ENCODE results near the gene RGS17.
A peak's percentile ranks its signal among the peaks of the same experiment; 100 is the strongest.

The RGS17 gene

DNA sequence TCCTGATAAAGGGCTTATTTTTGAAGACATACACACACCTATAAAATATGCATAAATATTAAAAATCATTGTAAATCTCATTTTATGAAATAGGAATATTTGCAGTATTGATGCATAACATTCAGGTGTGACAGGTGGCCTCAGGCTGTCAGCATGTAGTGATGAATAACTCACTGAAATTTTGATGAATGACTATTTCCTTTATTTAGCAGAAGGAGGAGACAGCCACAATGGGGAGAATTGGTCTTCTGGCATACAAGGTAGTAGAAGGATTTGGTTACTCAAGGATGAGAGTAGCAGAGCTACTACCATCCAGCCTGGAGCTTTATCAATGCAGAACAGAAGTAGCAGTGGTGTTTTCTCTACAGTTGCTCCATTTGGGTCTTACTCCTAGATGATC lies 47.2 kb downstream of the RGS17 start:
- DNase-seq (ENCODE audit: low spot score), result no peak

DNA sequence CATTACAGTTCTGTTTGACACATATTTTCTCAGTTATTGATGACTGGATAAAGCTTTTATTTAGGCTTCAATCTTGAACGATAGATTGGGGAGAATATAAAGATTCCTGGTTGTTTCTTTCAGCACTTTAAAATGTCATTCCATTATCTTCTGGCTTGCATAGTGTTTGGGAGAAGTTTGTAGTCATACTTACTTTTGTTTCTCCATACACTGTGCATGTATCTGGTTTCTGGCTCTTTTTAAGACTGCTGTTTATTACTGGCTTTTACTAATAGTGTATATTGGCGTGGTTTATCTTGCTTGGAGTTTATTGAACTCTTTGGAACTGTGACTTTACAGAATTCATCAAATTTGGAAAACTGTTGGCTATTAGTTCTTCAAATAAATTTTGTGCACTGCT lies 49.2 kb downstream of the RGS17 start:
- no peak for DNase-seq (ENCODE audit: low spot score)

DNA sequence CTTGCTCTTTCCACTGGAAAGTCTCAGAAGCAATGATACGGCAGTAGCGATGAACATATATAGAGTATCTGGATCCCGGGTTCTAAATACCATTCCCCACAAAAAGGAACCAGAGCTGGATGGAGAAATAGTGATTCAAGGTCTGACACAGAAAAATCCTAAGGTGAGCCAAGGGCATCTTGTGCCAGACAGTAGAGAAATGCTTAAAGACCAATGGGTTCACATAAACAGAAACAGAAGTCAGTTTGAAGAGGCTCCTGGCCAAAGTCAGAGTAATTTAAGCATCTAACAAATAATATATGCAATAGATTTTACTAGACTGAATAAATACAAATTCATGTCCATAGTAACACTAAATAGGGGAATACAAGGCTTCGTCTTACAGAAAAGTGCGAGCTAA lies 54.7 kb downstream of the RGS17 start:
- no peak for DNase-seq (ENCODE audit: low spot score)

DNA sequence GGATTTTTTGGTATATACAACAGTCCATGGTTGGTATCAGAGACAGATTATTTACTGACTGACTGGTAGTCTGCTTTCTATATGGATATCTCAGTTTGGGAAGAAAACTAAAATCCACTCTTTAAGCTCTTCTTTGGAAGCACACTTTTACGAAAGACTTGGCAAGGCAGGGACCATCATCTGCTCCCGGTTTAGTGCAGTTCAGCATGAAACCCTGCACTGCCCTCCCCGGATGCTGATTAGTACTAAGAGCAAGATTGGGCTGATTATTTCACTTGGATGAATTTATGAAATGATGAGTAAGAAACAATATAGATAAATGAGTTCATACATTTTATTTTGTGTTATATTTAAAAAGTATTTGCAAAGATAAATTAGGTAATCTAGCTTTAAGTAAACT lies 56.3 kb downstream of the RGS17 start:
- DNase-seq (ENCODE audit: low spot score), result no peak

DNA sequence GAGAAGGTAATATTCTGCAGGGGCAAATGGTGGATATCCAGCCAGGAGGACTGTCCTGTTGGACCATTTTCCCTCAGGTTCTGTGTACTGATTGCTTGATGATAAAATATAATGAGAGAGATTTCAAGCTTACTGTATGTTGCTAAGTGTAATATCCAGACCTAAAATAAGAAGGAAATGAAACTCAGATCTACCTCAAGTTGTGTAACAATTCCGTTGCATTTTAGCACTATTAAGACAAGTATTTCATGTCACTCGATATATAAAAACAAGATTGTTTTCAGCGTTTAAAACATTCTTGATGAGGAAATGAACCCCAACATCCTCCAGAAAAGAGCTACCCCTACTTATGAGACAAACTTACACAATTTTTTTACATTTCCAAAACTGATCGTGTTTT lies 57.2 kb downstream of the RGS17 start:
- DNase-seq (ENCODE audit: low spot score), result no peak

DNA sequence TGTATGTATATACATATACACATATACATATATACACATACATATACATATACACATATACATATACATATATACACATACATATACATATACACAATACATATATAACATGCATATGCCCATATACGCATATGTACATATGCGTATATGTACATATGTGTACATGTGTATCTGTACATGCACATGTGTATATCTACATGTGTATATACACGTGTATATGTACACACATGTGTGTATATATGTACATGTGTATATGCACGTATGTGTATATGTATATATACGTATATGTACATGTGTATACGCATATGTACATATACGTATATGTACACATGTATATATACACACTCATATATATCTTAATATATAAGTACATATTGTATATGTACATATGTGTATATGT lies 60.3 kb downstream of the RGS17 start:
- DNase-seq (ENCODE audit: low spot score), result no peak

DNA sequence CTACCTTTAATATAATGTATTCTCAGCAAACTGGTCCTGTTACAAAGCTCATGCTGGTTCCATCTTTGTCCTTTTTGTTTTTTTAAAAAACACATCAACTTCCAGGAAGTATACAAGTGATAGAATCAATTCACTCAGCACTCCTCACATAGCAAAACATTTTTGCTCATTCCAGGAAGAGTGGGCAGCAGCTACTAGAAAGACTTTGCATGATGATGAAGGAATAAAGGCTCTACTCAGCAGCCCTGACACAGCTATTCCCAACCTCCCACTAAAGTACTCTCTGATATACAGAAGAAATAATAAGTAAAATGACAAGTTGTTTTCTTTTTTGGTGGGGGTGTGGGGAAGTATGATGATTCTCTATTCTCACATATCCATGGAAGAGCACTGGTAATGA lies 61.2 kb downstream of the RGS17 start:
- DNase-seq (ENCODE audit: low spot score), result peak; percentile 8

DNA sequence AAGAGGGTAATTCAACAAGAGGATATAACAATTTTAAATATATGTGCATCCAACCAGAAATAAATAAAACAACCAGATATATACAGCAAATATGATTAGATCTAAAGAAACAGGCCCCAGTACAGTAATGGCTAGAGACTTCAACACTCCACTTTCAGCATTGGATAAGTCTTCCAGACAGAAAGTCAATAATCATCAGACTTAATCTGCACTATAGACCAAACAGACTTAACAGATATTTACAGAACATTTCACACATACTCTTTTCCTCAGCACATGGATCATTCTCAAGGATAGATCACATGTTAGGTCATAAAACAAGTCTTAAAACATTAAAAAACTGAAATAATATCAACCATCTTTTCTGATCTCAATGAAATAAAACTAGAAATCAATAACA lies 65.9 kb downstream of the RGS17 start:
- DNase-seq (ENCODE audit: low spot score), result no peak

DNA sequence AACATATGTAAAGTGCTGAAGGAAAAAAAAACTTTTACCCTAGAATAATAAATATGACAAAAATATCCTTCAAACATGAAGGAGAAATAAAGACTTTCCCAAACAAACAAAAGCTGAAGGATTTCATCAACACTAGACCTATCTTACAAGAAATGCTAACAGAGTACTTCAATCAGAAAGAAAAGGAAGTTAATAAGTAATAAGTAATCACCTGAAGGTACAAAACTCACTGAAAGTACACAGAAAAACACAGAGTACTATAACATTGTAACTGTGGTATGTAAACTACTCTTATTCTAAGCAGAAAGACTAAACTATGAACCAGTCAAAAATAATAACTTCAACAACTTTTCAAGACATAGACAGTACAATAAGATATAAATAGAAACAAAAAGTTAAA lies 67.1 kb downstream of the RGS17 start:
- no peak for DNase-seq (ENCODE audit: low spot score)

DNA sequence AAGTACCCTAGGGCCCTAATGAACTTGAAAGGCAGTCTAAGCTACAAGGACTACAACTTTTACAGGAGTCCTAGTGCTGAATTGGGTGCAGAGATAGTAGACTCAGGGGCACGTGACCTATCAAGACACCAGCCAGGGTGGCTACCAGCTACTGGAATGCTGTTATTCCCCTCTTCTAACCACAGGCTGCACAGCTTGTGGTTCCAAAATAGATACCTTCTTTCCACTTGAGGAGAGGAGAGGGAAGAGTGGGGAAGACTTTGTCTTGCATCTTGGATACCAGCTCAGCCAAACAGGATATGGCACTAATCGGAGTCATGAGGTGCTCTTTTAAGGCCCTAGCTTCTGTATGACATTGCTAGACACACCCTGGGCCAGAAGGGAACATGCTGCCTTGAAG lies 68.6 kb downstream of the RGS17 start:
- DNase-seq (ENCODE audit: low spot score), result no peak

DNA sequence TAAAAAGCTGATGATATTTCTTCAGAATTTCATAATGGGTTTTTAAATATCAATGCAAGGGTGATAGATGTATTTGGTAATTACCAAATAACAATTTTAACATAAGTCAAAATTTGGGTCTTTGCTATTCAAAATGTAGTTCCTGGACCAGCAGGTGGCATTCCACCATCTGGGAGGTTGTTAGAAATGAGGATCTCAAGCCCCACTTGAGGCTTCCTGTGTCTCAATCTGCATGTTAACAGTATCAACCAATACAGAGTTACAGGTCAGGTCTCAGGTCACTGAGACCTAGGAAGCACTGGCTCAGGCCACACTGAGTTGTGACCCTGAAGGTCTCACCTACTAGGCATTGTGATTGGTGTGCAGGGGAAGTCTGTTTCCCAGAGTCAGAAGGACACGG lies 71.3 kb downstream of the RGS17 start:
- no peak for DNase-seq (ENCODE audit: low spot score)

DNA sequence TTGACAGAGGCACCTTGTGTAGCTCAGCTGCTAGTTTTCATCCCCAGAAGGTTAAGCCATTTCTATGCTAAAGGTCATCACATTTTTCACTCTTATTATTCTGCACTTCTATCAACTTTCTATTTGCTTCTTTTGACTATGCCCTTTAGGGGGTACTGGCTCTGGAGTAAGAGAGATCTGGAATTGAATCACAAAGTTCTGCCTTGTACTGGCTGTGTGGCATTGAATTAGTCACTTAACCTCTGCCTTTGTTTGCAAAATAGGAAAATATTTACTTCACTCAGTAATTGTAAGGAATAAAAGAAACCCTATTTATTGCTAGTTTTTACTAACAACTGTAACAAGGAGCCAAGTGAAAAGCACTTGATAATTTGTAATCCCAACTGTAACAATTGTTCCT lies 71.8 kb downstream of the RGS17 start:
- DNase-seq (ENCODE audit: low spot score), result no peak

DNA sequence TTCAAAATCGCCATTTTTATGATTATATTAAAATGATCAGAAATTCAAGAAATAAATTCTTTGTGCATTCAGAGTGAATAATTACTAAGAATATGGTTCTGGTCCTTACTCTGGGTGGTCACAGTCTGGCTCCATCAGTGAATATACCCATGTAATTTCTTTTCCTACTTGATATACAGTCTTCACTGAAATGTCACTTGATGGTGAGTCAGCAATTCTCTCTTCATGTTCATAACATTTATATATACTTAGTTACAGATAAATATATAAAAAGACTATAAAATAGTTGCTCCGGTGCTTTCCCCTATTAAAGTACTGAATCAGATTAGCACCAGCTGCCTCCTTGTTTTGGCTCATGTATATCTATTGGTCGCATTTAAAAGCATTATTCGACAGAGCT lies 72.2 kb downstream of the RGS17 start:
- peak; percentile 18 for DNase-seq (ENCODE audit: low spot score)

DNA sequence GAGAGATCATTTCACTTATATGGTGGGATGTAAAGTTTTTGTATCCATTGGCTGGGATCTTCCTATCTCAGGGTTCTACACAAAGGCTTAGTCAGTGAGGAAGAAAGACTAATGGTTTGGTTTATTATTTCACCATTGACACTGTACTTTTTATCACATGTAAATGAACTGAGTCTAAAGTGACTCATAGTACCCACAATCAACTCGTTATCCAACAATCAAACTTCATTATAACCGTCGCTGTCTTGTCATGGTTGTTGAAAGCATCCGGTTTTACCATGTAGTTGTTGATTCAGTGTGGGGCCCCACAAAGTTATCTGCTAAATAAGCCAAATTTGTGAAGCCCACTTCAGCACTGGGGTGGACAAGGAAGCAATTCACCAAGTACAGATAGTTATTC lies 72.8 kb downstream of the RGS17 start:
- DNase-seq (ENCODE audit: low spot score), result peak; percentile 72

DNA sequence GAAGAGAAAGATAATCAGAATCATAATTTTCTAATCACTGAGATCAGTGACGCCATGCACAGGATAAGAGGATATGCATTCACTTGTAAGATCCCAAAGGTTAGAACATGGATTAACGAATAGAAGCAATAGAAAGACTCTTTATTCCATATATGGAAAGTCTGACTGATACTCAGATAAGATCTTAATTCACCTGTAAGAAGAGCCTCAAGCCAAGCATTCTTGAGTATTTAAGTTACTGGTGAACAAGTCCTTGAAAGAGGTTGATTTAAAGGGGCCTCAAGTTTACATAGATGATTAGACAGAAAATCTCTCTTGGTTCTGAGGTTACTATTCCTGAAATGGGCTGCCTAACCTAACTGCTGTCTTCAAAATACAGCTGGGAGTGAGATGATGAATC lies 74.8 kb downstream of the RGS17 start:
- no peak for DNase-seq (ENCODE audit: low spot score)

DNA sequence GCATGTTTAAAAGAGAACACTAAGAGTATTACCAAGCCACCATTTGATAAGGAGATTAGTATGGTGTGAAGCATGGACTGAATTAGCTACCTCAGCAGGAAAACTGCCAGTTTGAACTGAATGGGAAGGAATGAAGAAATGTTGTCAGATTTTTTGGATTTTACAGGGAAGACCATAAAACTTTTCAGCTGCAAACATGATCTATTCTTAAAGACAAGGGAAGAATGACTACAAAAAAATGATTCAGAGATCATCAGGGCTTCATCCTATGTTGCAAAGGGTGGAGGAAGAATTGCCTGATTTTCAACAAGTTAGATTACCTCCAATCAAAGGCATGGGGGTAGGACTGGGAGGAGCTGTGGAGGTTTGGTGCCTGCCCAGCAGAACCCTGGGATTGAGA lies 79.3 kb downstream of the RGS17 start:
- DNase-seq (ENCODE audit: low spot score), result no peak

DNA sequence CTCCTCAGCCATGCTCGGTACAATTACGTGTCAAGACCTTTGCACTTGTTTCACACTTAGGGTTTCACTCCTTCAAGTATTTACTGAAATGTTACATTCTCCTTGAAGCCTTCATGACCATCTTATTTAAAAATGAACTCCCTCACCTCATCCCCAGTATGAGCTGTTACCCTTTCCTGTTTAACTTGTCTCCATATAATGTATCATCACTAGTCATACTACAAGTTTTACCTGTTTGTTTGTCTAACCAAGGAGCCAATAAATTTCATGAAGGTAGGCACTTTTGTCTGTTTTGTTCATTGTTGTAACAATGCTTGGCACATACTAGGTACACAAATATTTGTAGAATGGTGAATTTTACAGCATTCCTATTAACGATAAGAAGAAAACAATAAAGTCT lies 82.5 kb downstream of the RGS17 start:
- DNase-seq (ENCODE audit: low spot score), result no peak

DNA sequence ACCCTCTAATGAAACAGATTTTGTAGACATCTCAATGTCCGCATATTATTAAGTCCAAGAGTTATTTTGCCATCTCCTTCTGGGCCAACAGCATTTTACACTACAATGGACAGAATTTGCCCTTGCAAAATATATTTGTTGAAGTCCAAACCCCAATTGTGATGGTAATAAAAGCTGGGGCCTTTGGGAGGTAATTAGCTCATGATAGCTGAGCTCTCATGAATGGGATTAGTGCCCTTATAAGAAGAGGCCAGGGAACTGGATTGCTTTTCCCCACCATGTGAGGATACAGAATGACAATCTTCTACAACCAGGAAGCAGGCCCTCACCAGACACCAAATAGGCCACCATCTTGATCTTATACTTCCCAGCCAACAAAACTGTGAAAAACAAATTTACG lies 83.7 kb downstream of the RGS17 start:
- DNase-seq (ENCODE audit: low spot score), result no peak

DNA sequence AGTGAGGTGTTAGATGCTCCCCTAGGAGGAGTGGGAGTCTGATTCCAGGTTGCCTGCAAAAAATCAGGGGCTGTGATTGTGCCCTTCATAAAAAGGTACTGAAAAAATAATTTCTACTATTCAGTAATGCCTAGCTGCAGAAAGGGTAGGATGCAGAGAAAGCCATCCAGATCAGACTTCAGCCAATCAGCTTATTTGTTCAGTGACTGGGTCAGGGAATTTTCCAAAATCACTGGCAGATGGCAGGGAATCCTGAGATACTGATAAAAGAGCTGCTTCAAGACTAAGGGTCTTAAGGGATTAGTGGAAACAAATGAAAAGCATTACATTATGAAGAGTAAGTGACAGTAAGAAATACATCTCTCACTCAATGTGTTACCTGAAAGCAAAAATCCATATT lies 85.8 kb downstream of the RGS17 start:
- no peak for DNase-seq (ENCODE audit: low spot score)

DNA sequence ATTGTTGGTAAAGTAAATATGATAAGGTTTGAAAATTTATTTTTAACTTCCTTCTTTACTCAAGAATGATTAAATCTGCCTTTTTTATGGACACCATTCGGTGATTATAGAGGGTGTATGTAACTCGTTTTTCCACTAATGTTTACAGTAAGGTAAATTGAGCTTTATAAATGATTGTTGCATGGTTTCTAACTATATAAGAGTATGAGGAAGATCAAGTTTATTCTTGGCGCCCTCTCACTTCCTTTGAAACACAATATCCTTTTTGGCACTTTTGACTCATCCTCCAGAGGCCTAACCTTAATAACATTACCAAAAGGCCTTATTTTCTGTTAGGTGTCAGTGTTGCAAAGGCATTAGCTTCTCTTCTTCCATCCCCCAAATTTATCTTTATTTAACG lies 86.8 kb downstream of the RGS17 start:
- DNase-seq (ENCODE audit: low spot score), result no peak

DNA sequence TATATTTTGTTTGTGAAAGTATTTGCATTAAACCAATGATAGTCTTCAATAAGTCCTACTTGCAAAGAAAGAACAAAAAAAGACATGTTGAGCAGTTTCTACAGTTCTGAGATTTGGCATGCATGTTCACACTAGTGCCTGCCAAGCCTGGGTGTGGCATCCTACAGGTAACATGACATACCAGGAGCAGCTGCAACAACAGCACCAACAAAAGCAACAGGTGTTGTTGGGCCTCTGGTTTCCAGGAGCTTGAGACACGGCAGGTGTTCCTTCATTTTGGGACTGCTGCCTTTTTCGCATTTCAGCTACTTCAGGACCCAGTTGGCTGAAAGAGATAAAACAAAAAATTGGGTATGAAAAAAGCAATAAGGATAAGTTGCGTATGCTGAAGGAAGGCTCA lies 87.4 kb downstream of the RGS17 start:
- no peak for DNase-seq (ENCODE audit: low spot score)

DNA sequence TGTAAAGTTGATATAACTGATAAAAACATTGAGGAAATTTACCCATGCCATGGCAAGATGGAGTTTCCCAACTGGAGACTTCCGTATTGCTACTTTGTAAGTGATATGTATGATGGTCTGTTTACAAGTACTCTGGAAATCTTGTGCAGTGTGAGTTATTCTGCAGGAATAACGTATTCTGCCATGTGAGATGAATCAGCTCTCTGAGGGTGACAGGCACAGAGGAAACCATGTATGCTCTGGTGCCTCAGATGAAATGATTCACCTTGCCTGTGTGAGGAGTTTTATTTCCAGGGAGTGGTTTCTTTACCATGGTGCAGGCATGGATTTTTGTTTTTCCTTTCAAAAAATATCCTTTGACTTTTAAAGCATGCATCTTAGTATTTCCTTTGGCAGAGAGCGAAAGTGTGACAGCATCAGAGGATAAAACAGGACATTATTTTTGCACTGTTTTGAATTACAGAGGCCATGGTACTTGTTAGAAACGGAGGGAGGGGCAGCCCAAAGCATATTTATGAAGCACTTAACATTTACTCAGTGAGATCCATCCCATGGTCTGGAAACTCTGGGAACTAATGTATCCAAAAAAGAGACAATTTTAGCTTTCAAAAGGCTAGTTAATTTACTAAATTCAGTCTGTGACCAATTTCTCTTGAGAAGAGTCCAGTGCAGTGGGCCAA lies 92.6 kb downstream of the RGS17 start:
- no peak for DNase-seq (ENCODE audit: low spot score)

DNA sequence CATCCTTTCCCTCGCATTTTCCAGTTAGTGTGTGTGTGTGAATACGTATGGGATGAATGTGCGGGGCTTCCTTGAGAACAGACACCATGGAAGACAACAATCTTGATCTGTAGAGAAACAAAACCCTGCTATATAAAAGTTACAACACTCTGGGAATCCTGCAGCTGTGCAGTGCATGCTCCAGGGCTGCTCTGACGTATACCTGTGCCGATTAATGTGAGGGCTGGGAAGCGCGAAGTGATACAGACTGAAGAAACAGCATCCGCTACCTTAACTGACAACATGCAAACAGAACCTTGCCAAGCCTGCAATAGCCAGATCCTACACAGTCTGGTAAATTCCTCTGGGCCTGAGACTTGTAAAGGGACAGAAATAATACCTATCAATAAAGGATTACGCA lies 96.9 kb downstream of the RGS17 start:
- DNase-seq (ENCODE audit: low spot score), result no peak

DNA sequence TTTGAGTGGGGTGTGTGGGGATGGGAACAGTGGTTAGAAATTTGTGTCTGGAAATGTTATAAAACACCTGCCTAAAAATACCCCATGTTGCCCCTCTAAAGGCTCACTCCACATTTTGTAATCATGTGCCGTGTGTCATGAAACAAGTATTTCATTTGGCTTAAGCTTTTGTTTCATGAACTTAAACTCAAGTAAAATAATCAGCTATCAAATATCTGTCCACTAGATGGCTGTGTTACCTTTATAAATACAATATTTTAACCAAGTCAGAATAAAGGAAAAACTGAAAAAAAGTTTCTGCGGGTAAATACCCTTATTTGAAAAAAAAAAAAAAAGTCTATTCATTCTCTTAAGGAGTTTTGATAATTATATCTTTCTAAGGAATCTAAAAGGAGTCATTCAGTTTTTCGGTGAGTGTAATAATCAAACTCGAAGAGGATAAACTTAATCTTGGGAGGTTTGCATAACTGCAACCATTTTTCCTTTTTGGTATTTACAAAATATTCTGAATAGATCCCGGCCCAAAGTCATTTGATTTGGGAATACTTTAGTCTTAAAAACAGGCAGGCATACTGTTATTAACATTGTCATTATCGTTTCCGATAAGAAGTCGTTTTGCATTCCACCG lies 98.7 kb downstream of the RGS17 start:
- peak; percentile 14 for DNase-seq (ENCODE audit: low spot score)
